ENCODE results near the gene CYP11A1.

- TF ChIP-seq EZH2 (IDR thresholded peaks at IDR 0.05; ENCODE audit: insufficient read depth, low read length) = no peak
- no peak for TF ChIP-seq CTCF (IDR thresholded peaks at IDR 0.05; ENCODE audit: insufficient read depth, low read depth, low read length)
These were observed 10.7 kb upstream of the CYP11A1 start for GRCh38 chr15:74377831-74378766.
